ENCODE data around the gene FAM43B. TPM values are rescaled to one million over a fixed set of nuclear protein-coding genes. Genes with fewer than 3 reads are reported as not detected.

FAM43B gene
- total RNA-seq, 6 experiments from 2014 or later, result 0.09 to 0.24 (median 0.12) TPM; not detected in 2

DNA sequence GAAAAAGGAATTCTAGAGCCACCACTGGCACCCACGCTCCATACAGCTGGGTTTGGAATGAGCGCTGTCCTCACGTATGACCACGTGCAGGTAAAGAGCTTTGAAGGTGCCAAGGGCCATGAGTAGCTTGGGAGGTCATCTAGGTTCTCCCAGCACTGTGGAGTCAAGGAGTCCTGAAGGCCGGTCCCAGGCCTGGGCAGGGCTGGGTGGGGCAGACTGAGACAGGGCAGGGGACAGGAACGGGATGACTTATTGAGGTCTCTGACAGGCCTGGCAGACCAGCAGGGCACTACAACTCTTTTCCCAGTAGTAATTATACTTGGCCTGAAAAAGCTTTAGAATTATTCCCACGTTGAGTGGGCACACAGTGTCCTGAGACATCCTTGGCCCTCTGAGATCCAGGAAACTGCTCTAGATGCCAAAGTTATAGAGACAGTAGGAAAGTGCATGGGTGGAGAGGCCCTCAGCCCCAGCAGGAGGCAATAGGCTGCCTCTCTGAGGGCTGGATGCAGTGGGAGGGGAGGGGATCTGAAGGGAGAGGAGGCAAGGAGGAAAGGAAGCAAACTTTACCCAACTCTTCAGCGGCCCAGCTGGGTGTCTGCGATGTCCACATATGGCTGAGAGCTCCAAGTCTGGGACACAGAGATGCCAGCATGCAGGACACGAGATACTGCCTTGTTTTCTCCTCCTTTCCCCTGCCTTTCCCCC, 34.7 kb downstream of the FAM43B start:
- WGBS (ENCODE audit: insufficient coverage, low coverage, low lambda C conversion rate, missing lambda C conversion rate), result 61% methylated on average over 5 of the region's 10 CpGs
- DNase-seq, result no peak
- ATAC-seq, result no peak
- intact Hi-C loops (cut with DNase I), result no loop called here
- Histone ChIP-seq H3K9me3 (no peaks in the 10 kb centered on the region), H3K4me1 (peaks cover 0 to 16% (median 7%) of the 10 kb centered on the region in 4 donors), H3K36me3 (no peaks in the 10 kb centered on the region), H3K4me3 (no peak overlapping the region), H3K27ac (no peak overlapping the region), H3K27me3 (no peaks in the 10 kb centered on the region)
- TF ChIP-seq, protein P1, sequence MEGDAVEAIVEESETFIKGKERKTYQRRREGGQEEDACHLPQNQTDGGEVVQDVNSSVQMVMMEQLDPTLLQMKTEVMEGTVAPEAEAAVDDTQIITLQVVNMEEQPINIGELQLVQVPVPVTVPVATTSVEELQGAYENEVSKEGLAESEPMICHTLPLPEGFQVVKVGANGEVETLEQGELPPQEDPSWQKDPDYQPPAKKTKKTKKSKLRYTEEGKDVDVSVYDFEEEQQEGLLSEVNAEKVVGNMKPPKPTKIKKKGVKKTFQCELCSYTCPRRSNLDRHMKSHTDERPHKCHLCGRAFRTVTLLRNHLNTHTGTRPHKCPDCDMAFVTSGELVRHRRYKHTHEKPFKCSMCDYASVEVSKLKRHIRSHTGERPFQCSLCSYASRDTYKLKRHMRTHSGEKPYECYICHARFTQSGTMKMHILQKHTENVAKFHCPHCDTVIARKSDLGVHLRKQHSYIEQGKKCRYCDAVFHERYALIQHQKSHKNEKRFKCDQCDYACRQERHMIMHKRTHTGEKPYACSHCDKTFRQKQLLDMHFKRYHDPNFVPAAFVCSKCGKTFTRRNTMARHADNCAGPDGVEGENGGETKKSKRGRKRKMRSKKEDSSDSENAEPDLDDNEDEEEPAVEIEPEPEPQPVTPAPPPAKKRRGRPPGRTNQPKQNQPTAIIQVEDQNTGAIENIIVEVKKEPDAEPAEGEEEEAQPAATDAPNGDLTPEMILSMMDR (IDR thresholded peaks at IDR 0.05), result no peak
- TF ChIP-seq POLR2A (IDR thresholded peaks at IDR 0.05), result no peak

DNA sequence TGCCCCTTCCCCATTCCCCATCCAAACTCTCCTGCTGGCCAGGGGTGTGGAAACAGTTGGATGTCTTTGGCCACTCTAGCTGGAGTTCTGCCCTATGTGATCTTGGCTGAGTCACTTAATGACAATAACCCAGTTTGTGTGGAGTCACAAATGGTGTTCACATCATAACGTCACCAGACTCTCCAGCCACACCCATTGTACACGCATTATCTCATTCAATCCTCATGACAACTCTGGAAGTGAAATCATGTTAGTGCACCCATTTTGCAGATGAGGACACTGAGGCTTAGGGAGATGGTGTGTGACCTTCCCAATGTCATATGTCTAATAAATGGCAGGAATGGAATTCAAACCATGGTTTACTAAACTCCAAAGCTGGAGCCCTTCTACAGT, 35.3 kb downstream of the FAM43B start:
- ATAC-seq (no peak), DNase-seq (no peak)
- intact Hi-C loops (cut with DNase I), result no loop called here
- Histone ChIP-seq H3K36me3 (peaks cover 0 to 1% (median 0%) of the 10 kb centered on the region in 4 donors), H3K9me3 (no peaks in the 10 kb centered on the region), H3K4me1 (peaks cover 0 to 20% (median 8%) of the 10 kb centered on the region in 4 donors), H3K4me3 (no peak overlapping the region), H3K27ac (no peak overlapping the region), H3K27me3 (no peaks in the 10 kb centered on the region)
- 70% methylated on average over 2 of the region's 2 CpGs for WGBS (ENCODE audit: insufficient coverage, low coverage, low lambda C conversion rate, missing lambda C conversion rate)
- TF ChIP-seq, protein P1 (IDR thresholded peaks at IDR 0.05), result no peak
- TF ChIP-seq POLR2A (IDR thresholded peaks at IDR 0.05), result no peak

DNA sequence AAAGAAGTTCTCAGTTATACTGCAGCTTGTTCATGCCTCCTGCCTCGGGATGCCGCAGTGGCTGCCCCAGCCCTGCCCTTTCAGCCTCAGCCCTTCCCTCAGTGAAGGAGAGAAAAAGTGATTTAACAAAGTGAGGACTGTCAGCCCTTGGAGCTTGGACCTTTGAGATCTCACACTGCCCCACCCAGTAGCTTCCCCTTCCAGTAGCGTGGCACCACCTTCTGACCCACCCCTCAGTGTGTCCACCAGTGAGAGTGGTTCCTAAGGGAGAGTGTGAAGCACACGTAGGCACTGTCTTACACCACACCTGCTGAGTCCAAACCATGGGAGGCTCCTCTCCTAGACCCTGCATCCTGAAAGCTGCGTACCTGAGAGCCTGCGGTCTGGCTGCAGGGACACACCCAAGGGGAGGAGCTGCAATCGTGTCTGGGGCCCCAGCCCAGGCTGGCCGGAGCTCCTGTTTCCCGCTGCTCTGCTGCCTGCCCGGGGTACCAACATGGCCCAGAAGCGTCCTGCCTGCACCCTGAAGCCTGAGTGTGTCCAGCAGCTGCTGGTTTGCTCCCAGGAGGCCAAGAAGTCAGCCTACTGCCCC, 36.4 kb downstream of the FAM43B start, which contains the start of gene CDA:
TSS of gene CDA (plus strand) at position 464 of the 592 bp plus-strand sequence. CDS start at position 497, 33 bp downstream.
- peaks cover 0 to 12% (median 1%) of the 10 kb centered on the region in 4 donors for H3K36me3 ChIP-seq
- peak; percentile 87 for TF ChIP-seq POLR2A (IDR thresholded peaks at IDR 0.05)
- TF ChIP-seq, protein P1 (IDR thresholded peaks at IDR 0.05), result no peak
- intact Hi-C loops (cut with DNase I), result no loop called here
- H3K27me3 ChIP-seq, result no peaks in the 10 kb centered on the region
- ATAC-seq, result peak; percentile 68 to 87 (median 75)
- no peaks in the 10 kb centered on the region for H3K9me3 ChIP-seq
- H3K27ac ChIP-seq, result peak within 1 kb of the TSS; percentile 92 to 98 (median 93)
- peak within 1 kb of the TSS; percentile 54 to 84 (median 76) for H3K4me3 ChIP-seq
- H3K4me1 ChIP-seq, result peaks cover 0 to 20% (median 8%) of the 10 kb centered on the region in 4 donors
- peak; percentile 80 to 92 (median 90) for DNase-seq
- WGBS (ENCODE audit: insufficient coverage, low coverage, low lambda C conversion rate, missing lambda C conversion rate), result 33% methylated on average over 1 of the region's 11 CpGs

DNA sequence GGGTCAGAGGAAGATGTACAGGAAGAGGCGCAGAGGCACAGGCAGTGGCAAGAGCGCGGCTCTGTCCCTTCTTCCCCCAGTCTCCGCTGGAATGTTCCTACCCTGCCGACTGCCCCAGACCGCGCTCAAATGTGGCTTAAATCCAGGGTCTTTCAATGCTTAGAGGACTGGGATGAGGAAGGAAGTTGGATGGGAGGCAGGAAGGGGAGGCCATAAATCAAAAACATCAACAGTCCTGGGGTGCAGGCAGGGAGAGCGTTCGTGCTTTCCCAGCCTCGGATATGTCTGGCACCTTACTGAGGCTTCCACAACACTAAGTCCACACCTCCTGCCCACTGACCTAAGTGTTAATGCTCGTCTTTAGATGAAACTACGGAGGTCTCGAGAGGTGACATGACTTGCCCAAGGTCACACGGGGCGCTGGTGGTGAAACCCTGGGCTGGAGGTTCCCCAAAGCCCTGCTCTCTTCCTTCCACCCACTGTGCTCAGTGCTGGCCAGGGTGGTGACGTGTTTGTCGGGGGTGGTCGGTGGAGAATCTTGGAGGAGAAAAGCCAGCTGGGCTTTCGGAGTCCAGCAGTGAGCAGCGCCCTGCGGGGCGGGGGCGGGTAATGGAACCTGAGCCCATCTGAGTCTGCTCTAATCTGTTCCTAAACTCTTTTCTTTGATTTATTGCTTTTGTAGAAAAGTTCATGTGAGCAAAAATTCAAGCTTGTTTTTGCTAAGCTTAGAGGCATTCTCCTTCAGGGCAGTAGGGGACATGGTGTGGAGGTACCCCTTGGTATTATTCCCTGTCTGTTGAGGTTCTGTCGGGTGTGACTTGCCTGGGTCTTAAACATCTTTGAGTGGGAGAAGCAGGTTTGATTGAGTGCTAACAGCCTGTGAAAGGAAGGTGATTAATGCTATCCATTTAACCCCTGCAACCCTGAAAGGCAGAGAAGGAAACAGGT, 37.2 kb downstream of the FAM43B start:
- H3K4me3 ChIP-seq, result peak overlapping the region; percentile 54 to 84 (median 76)
- TF ChIP-seq, protein P1 (IDR thresholded peaks at IDR 0.05), result no peak
- DNase-seq, result peak; percentile 61 to 72 (median 64)
- intact Hi-C loops (cut with DNase I), result no loop called here
- H3K27ac ChIP-seq, result peak overlapping the region; percentile 92 to 98 (median 93)
- H3K36me3 ChIP-seq, result peaks cover 0 to 19% (median 2%) of the 10 kb centered on the region in 4 donors
- under 1% methylated on average over 16 of the region's 24 CpGs for WGBS (ENCODE audit: insufficient coverage, low coverage, low lambda C conversion rate, missing lambda C conversion rate)
- no peaks in the 10 kb centered on the region for H3K9me3 ChIP-seq
- H3K4me1 ChIP-seq, result peaks cover 0 to 20% (median 8%) of the 10 kb centered on the region in 4 donors
- H3K27me3 ChIP-seq, result no peaks in the 10 kb centered on the region
- peak; percentile 23 to 39 (median 28) for ATAC-seq
